ENCODE data around the gene GASK1A. TPM values are rescaled to one million over a fixed set of nuclear protein-coding genes. Genes with fewer than 3 reads are reported as not detected.

The GASK1A gene
- total and polyA plus RNA-seq, 2 donors (not counting 3 experiments of a cell fraction or from before 2014, with no cell fraction given), result 0.04 TPM; not detected in 1

DNA sequence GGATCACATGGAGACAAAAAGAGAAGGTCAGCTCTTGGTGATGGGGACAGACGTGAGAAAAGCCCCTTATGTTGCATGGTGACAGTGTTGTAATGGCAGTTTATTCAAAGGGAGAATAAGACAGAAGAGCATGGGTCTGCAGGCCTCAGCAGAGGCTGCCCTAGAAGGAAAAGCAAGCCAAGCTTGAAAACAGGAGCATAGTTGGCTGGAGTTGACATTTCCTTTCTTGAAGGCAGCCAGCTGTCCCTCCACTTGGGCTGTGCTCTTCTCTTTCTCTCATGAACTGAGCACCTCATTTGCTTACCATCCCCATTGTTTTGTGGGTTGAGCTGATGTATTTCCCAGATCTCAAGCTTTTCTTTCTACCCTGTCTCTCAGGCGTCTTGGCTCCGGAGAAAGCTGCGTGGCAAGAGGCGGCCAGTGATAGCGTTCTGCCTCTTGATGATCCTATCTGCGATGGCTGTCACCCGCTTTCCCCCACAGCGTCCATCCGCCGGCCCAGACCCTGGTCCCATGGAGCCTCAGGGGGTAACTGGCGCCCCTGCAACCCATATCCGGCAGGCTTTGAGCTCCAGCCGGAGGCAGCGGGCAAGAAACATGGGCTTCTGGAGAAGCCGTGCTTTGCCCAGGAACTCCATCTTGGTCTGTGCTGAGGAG lies 52.9 kb downstream of the GASK1A start:
- DNase-seq (ENCODE audit: low read depth, low spot score), result no peak

DNA sequence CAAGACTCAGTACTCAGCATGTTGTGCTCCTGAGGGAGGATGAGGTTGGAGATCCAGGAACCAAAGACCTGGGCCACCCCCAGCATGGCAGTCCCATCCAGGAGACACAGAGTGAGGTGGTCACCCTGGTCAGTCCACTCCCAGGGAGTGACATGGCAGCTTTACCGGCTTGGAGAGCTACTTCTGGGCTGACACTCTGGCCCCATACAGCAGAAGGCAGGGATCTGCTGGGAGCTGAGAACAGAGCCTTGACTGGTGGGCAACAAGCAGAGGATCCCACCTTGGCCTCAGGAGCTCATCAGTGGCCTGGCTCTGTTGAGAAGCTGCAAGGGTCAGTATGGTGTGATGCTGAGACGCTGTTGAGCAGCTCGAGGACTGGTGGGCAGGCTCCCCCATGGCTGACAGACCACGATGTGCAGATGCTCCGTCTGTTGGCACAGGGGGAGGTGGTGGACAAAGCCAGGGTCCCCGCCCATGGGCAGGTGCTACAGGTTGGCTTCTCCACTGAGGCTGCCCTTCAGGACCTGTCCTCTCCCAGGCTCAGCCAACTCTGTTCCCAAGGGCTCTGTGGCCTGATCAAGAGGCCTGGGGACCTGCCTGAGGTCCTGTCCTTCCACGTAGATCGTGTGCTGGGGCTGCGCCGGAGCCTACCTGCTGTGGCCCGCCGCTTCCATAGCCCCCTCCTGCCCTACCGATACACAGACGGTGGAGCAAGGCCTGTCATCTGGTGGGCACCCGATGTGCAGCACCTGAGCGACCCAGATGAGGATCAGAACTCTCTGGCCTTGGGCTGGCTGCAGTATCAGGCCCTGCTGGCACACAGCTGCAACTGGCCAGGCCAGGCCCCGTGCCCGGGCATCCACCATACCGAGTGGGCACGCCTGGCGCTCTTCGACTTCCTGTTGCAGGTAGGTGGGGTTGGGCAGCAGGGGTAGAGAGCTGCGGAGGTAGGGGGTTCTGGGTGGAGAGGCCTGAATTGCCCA lies 53.8 kb downstream of the GASK1A start:
- Histone ChIP-seq H2AFZ (ENCODE audit: low read depth, low read length) (no peak overlapping the region), H3K4me3 (replicated peaks in 1 of 3; ENCODE audit: insufficient read depth in 1 of 3, low read depth in 1 of 3, low read length in 3 of 3) (no peak overlapping the region), H3K9ac (replicated peaks; ENCODE audit: extremely low read depth, insufficient read depth, low read length) (no peak overlapping the region), H3K79me2 (ENCODE audit: control insufficient read depth, insufficient read depth, low read length) (no peaks in the 10 kb centered on the region), H3K27ac (ENCODE audit: insufficient read depth, low read depth, low read length) (no peak overlapping the region), H3K9me3 (replicated peaks; ENCODE audit: control insufficient read depth, insufficient read depth, low read length) (no peaks in the 10 kb centered on the region), H3K27me3 (ENCODE audit: control insufficient read depth in 2 of 2, insufficient read depth in 2 of 2, low read length in 2 of 2) (no peaks in the 10 kb centered on the region), H3K36me3 (ENCODE audit: control insufficient read depth in 2 of 2, extremely low read depth in 1 of 2, insufficient read depth in 2 of 2, low read length in 2 of 2) (no peaks in the 10 kb centered on the region), H3K9me1 (replicated peaks; ENCODE audit: control insufficient read depth, extremely low read depth, insufficient read depth, low read length) (no peaks in the 10 kb centered on the region), H4K20me1 (replicated peaks; ENCODE audit: control insufficient read depth, extremely low read depth, insufficient read depth, low read length) (no peaks in the 10 kb centered on the region), H3K4me2 (ENCODE audit: insufficient read depth, low read length) (no peak overlapping the region), H3K4me1 (ENCODE audit: control insufficient read depth, extremely low read depth, insufficient read depth, low read length) (no peaks in the 10 kb centered on the region)
- dilution Hi-C loops (cut with MboI; ENCODE audit: extremely low pct_ligation_motif_present, low sequenced_read_pairs), result no loop called here
- TF ChIP-seq POLR2AphosphoS5 (IDR thresholded peaks at IDR 0.05; ENCODE audit: insufficient read depth, low read depth, low read length), result no peak
- no peak for TF ChIP-seq EZH2 (IDR thresholded peaks at IDR 0.05; ENCODE audit: borderline replicate concordance, low read depth, low read length, severe bottlenecking)
- TF ChIP-seq JUN (IDR thresholded peaks at IDR 0.05; ENCODE audit: borderline replicate concordance, insufficient read depth, insufficient read length, low read depth), result no peak
- TF ChIP-seq, protein P1, sequence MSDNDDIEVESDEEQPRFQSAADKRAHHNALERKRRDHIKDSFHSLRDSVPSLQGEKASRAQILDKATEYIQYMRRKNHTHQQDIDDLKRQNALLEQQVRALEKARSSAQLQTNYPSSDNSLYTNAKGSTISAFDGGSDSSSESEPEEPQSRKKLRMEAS (IDR thresholded peaks at IDR 0.05; ENCODE audit: insufficient read depth, insufficient read length), result no peak
- no peak for TF ChIP-seq MYC (IDR thresholded peaks at IDR 0.05; ENCODE audit: low read depth, low read length)
- TF ChIP-seq, protein P2, sequence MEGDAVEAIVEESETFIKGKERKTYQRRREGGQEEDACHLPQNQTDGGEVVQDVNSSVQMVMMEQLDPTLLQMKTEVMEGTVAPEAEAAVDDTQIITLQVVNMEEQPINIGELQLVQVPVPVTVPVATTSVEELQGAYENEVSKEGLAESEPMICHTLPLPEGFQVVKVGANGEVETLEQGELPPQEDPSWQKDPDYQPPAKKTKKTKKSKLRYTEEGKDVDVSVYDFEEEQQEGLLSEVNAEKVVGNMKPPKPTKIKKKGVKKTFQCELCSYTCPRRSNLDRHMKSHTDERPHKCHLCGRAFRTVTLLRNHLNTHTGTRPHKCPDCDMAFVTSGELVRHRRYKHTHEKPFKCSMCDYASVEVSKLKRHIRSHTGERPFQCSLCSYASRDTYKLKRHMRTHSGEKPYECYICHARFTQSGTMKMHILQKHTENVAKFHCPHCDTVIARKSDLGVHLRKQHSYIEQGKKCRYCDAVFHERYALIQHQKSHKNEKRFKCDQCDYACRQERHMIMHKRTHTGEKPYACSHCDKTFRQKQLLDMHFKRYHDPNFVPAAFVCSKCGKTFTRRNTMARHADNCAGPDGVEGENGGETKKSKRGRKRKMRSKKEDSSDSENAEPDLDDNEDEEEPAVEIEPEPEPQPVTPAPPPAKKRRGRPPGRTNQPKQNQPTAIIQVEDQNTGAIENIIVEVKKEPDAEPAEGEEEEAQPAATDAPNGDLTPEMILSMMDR (IDR thresholded peaks at IDR 0.05; ENCODE audit: extremely low read depth in 1 of 2, insufficient read depth in 1 of 2, low read depth in 1 of 2, low read length in 2 of 2), result no peak
- no peak for TF ChIP-seq POLR2A (IDR thresholded peaks at IDR 0.05; ENCODE audit: low read depth, low read length)
- TF ChIP-seq GATA2 (IDR thresholded peaks at IDR 0.05; ENCODE audit: insufficient read depth, insufficient read length, low read depth, low read length), result no peak
- no peak for TF ChIP-seq FOS (IDR thresholded peaks at IDR 0.05; ENCODE audit: borderline replicate concordance, insufficient read depth, low read length)
- CTCF ChIA-PET, result interaction anchor here (1.0 kb wide), 1 partner anchor 71 kb away, joined by 3 read pairs; no protein-coding TSS in a partner anchor
- no TSS peak for BruUV-seq (replicated peaks)
- no peak for DNase-seq (ENCODE audit: low read depth, low spot score)
- POLR2A ChIA-PET, result no interaction called here
- intact Hi-C loops (cut with micrococcal nuclease), result no loop called here
- no peak for FAIRE-seq

More for the DNA sequence above, 52.9 kb downstream of the GASK1A start:
- Histone ChIP-seq H3K79me2 (ENCODE audit: control insufficient read depth, insufficient read depth, low read length) (no peaks in the 10 kb centered on the region), H3K27me3 (ENCODE audit: control insufficient read depth in 2 of 2, insufficient read depth in 2 of 2, low read length in 2 of 2) (peaks cover 0 to 1% of the 10 kb centered on the region in 2 experiments), H3K36me3 (ENCODE audit: control insufficient read depth in 2 of 2, extremely low read depth in 1 of 2, insufficient read depth in 2 of 2, low read length in 2 of 2) (no peaks in the 10 kb centered on the region), H3K9me1 (replicated peaks; ENCODE audit: control insufficient read depth, extremely low read depth, insufficient read depth, low read length) (no peaks in the 10 kb centered on the region), H4K20me1 (replicated peaks; ENCODE audit: control insufficient read depth, extremely low read depth, insufficient read depth, low read length) (no peaks in the 10 kb centered on the region), H2AFZ (ENCODE audit: low read depth, low read length) (no peak overlapping the region), H3K9me3 (replicated peaks; ENCODE audit: control insufficient read depth, insufficient read depth, low read length) (no peaks in the 10 kb centered on the region), H3K4me1 (ENCODE audit: control insufficient read depth, extremely low read depth, insufficient read depth, low read length) (no peaks in the 10 kb centered on the region), H3K4me3 (replicated peaks in 1 of 3; ENCODE audit: insufficient read depth in 1 of 3, low read depth in 1 of 3, low read length in 3 of 3) (no peak overlapping the region), H3K27ac (ENCODE audit: insufficient read depth, low read depth, low read length) (no peak overlapping the region), H3K4me2 (ENCODE audit: insufficient read depth, low read length) (no peak overlapping the region), H3K9ac (replicated peaks; ENCODE audit: extremely low read depth, insufficient read depth, low read length) (no peak overlapping the region)
- dilution Hi-C loops (cut with MboI; ENCODE audit: extremely low pct_ligation_motif_present, low sequenced_read_pairs), result no loop called here
- intact Hi-C loops (cut with micrococcal nuclease), result no loop called here
- TF ChIP-seq JUN (IDR thresholded peaks at IDR 0.05; ENCODE audit: borderline replicate concordance, insufficient read depth, insufficient read length, low read depth) (no peak), MYC (IDR thresholded peaks at IDR 0.05; ENCODE audit: low read depth, low read length) (no peak)
- TF ChIP-seq, protein P1 (IDR thresholded peaks at IDR 0.05; ENCODE audit: insufficient read depth, insufficient read length), result no peak
- BruUV-seq (replicated peaks), result no TSS peak
- no peak for FAIRE-seq
- CTCF ChIA-PET, result interaction anchor here (1.0 kb wide), 1 partner anchor 70 kb away, joined by 3 read pairs; no protein-coding TSS in a partner anchor
- POLR2A ChIA-PET, result no interaction called here

All from endothelial cell of umbilical vein (primary cell).